ENCODE data around the gene CDCP1.

DNA sequence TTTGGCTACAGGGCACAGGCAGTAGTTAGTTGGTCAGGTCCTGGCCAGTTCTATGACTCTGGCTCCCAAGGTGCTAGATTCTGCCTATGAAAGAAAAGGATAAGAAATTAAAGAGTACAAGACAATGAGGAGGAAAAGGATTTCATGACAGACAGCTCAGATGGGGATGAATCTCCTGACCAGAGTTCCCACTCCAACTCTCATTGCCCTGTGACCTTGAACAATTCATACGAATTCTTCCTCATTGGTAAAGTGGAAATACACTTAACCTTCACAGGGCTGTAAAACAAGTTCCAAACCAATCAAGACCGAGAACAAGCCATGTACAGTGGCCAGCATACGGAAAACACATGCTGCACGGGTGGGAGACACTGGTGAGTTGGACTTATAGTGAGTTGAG lies 96.4 kb downstream of the CDCP1 start:
- TF ChIP-seq, protein P1, sequence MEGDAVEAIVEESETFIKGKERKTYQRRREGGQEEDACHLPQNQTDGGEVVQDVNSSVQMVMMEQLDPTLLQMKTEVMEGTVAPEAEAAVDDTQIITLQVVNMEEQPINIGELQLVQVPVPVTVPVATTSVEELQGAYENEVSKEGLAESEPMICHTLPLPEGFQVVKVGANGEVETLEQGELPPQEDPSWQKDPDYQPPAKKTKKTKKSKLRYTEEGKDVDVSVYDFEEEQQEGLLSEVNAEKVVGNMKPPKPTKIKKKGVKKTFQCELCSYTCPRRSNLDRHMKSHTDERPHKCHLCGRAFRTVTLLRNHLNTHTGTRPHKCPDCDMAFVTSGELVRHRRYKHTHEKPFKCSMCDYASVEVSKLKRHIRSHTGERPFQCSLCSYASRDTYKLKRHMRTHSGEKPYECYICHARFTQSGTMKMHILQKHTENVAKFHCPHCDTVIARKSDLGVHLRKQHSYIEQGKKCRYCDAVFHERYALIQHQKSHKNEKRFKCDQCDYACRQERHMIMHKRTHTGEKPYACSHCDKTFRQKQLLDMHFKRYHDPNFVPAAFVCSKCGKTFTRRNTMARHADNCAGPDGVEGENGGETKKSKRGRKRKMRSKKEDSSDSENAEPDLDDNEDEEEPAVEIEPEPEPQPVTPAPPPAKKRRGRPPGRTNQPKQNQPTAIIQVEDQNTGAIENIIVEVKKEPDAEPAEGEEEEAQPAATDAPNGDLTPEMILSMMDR (IDR thresholded peaks at IDR 0.05): no peak
- no peak for TF ChIP-seq POLR2A (IDR thresholded peaks at IDR 0.05)
